BLaER1 (cell line): ENCODE data around the gene PAQR8.

Experiments
- H3K27ac ChIP-seq: shearing (Covaris generic); formaldehyde crosslinking; 2 replicates; pipeline ENCODE4 v1.8.1; 2022
- H3K27me3 ChIP-seq: shearing (Covaris generic); formaldehyde crosslinking; 2 replicates; pipeline ENCODE4 v1.8.1; 2022
- H3K36me3 ChIP-seq: shearing (Covaris generic); formaldehyde crosslinking; 2 replicates; pipeline ENCODE4 v1.8.1; 2022
- H3K4me1 ChIP-seq: shearing (Covaris generic); formaldehyde crosslinking; 2 replicates; pipeline ENCODE4 v1.8.1; 2022
- H3K4me2 ChIP-seq: shearing (Covaris generic); formaldehyde crosslinking; 2 replicates; pipeline ENCODE4 v1.8.1; 2022
- H3K4me3 ChIP-seq: shearing (Covaris generic); formaldehyde crosslinking; 2 replicates; pipeline ENCODE4 v1.8.1; 2022
- H3K9ac ChIP-seq: shearing (Covaris generic); formaldehyde crosslinking; 2 replicates; pipeline ENCODE4 v1.8.1; 2022
- H3K9me3 ChIP-seq: shearing (Covaris generic); formaldehyde crosslinking; 2 replicates; pipeline ENCODE4 v1.8.1; 2022
- H4K20me1 ChIP-seq: shearing (Covaris generic); formaldehyde crosslinking; 2 replicates; pipeline ENCODE4 v1.8.1; 2022
- Cebpa-rat ChIP-seq: shearing (Covaris generic); IDR thresholded peaks from 2 replicates; pipeline ENCODE4 v1.8.1; 2022

PAQR8 gene, protein sequence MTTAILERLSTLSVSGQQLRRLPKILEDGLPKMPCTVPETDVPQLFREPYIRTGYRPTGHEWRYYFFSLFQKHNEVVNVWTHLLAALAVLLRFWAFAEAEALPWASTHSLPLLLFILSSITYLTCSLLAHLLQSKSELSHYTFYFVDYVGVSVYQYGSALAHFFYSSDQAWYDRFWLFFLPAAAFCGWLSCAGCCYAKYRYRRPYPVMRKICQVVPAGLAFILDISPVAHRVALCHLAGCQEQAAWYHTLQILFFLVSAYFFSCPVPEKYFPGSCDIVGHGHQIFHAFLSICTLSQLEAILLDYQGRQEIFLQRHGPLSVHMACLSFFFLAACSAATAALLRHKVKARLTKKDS

DNA sequence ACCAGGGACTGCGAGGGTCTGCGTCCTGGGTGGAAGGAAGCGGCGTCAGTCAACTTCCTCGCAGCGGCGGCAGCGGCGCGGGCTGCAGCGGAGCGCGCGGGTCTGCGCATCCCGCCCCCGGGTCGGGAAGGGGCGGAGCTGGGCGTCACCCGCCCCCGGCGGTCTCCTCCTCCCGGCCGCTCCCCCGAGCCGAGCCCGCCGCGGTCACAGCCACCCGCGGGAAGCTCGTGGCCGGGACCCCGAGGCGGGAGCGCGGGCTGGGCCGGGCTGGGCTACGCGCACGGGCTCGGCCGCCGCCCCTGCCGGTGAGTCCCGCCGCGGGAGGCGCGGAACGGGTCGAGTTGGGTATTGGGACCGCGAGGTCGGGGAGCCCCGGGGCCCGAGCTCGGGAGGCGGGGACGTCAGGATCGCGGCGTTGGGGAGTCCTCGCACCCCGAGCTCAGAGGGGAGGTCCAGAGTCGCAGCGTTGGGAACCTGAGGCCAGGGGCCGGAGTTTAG lies at the start of gene PAQR8:
Gene PAQR8 (plus strand): TSS at position 207 of the 498 bp plus-strand sequence. CDS start 41,063 bp downstream, outside the sequence.
- Histone ChIP-seq H3K36me3 (peaks cover 9% of the 10 kb centered on the region), H3K4me2 (peak within 1 kb of the TSS; percentile 99), H3K4me1 (peaks cover 22% of the 10 kb centered on the region), H3K27ac (peak within 1 kb of the TSS; percentile 80), H3K9ac (peak within 1 kb of the TSS; percentile 86), H3K27me3 (no peaks in the 10 kb centered on the region), H3K4me3 (peak within 1 kb of the TSS; percentile 97), H3K9me3 (no peaks in the 10 kb centered on the region), H4K20me1 (peaks cover 13% of the 10 kb centered on the region; the same call in 1 of the 2 replicates)
- TF ChIP-seq Cebpa-rat: no peak

DNA sequence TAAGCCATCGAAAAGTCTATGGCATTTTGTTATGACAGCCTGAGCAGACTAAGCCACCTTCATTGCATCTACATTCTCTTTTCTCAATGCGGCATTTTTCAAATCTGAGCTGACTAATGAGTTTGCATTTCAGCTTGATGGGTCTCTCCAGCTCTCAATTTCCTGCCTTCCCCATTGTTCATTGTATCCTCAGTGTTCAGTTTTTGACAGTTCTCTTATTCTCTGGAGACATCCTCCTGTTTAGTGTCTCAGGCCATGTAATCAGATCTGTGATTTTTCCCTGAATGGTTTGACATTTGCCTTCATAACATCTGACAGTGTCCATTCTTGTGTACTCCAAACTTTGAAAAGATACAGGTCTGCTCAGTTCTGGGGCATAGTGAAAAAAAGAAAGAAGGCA lies 49.5 kb upstream of the PAQR8 start:
- no peak overlapping the region for H3K4me2 ChIP-seq
- no peaks in the 10 kb centered on the region for H4K20me1 ChIP-seq
- H3K4me1 ChIP-seq: peaks cover 15% of the 10 kb centered on the region
- no peak overlapping the region for H3K27ac ChIP-seq
- no peak for TF ChIP-seq Cebpa-rat
- H3K4me3 ChIP-seq: no peak overlapping the region
- no peaks in the 10 kb centered on the region for H3K27me3 ChIP-seq
- no peaks in the 10 kb centered on the region for H3K9me3 ChIP-seq
- H3K36me3 ChIP-seq: no peaks in the 10 kb centered on the region
- no peak overlapping the region for H3K9ac ChIP-seq

DNA sequence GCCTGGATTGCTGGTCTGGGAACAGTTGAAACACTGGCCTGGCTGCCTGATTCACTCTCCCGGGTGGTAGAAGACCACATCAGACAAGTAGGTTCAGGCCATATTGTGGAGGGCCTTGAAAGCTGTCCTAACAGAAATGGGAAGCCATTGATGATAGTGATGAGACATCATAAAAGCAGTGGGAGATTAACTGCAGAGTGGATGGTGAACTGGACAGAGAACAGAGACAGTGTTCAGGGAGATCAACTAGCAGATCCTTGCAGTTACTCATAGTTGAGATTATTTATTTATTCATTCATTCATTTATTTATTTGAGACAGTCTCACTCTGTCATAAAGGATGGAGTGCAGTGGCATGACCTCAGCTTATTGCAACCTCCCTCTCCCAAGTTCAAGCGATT lies 47.2 kb upstream of the PAQR8 start:
- H3K36me3 ChIP-seq: no peaks in the 10 kb centered on the region
- H3K4me3 ChIP-seq: no peak overlapping the region
- H3K4me1 ChIP-seq: no peaks in the 10 kb centered on the region
- no peak for TF ChIP-seq Cebpa-rat
- H3K9me3 ChIP-seq: no peaks in the 10 kb centered on the region
- no peak overlapping the region for H3K27ac ChIP-seq
- no peak overlapping the region for H3K4me2 ChIP-seq
- H3K27me3 ChIP-seq: no peaks in the 10 kb centered on the region
- H3K9ac ChIP-seq: no peak overlapping the region
- H4K20me1 ChIP-seq: no peaks in the 10 kb centered on the region

DNA sequence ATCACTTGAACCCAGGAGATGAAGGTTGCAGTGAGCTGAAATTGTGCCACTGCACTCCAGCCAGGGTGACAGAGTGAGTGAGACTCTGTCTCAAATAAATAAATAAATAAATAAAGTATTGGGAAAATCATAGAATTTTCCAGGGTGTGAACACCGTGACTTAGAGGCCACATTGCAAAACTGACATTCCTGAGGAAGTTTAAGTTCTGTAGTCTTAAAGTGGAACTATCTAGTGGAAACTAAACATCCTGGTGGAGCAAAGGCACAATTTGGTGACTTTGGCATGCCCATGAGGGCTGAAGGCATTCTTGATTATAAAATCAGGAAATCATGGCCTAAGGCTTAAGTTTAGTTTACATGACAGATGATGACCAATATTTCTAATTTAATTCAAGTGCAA lies 44.7 kb upstream of the PAQR8 start:
- no peak for TF ChIP-seq Cebpa-rat
- H3K4me1 ChIP-seq: peaks cover 13% of the 10 kb centered on the region
- no peaks in the 10 kb centered on the region for H3K9me3 ChIP-seq
- H3K27me3 ChIP-seq: no peaks in the 10 kb centered on the region
- no peak overlapping the region for H3K9ac ChIP-seq
- H4K20me1 ChIP-seq: no peaks in the 10 kb centered on the region
- no peak overlapping the region for H3K27ac ChIP-seq
- no peak overlapping the region for H3K4me3 ChIP-seq
- no peak overlapping the region for H3K4me2 ChIP-seq
- no peaks in the 10 kb centered on the region for H3K36me3 ChIP-seq

DNA sequence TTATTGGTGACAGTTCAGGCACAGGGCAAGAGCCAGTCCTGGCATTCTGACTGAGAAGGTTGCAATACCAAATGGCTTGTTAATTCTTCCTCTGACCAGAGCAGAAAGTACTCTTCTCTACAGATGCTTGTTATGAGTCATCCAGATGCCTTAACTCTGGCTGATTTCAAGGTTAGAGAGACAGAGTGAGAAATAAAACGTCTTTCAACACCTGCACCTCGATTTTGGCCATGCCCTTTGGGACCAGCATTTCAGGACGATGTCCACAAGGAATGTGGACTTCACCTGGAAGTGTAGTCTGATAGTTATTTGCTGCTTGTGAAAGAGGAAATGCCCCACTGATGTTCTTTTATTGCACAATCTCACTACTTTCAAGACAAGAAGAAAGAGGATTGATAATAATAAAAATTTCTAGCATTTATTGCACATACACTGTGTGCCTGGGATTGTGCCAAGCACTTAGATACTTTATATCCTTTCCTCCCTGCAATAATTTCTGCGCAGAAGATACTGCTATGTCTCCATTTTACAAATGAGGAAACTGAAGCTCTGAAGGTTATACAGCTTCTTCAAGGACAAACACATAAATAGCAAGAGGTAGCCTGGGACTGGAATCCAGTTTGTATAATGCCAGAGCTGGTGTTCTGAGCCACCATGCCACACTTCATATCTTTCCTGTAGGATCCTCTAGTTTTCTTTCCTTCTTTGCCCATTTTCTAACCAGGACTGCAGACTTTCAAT lies 43.9 kb upstream of the PAQR8 start:
- no peaks in the 10 kb centered on the region for H3K36me3 ChIP-seq
- TF ChIP-seq Cebpa-rat: no peak; the same call in 1 of the 2 replicates
- H4K20me1 ChIP-seq: no peaks in the 10 kb centered on the region
- no peak overlapping the region for H3K9ac ChIP-seq
- H3K4me1 ChIP-seq: peaks cover 21% of the 10 kb centered on the region
- no peak overlapping the region for H3K4me3 ChIP-seq
- H3K9me3 ChIP-seq: no peaks in the 10 kb centered on the region
- H3K27me3 ChIP-seq: no peaks in the 10 kb centered on the region
- H3K4me2 ChIP-seq: no peak overlapping the region
- no peak overlapping the region for H3K27ac ChIP-seq

DNA sequence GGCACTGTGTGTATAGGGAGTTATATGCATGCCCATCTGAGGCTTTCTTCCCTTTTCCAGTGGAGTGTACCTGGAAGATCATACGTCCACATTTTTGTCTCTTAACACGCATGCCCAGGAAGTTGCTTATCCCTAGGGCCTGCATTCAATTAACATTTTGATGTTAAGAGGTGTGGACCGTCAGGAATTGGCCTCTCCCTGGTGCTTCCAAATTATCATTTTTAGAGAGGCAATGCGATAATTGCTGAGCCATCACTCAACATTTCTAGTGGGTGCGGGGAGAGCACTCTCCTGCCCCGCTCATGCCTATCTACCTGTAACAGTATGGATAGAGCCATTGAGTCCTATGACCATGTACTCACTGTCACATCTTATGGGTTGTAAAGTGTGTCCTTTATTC lies 37.8 kb upstream of the PAQR8 start:
- Histone ChIP-seq H3K4me1 (peaks cover 38% of the 10 kb centered on the region), H3K36me3 (no peaks in the 10 kb centered on the region), H3K9ac (no peak overlapping the region), H3K4me3 (no peak overlapping the region), H3K4me2 (no peak overlapping the region), H3K27me3 (no peaks in the 10 kb centered on the region), H3K27ac (no peak overlapping the region), H3K9me3 (no peaks in the 10 kb centered on the region), H4K20me1 (no peaks in the 10 kb centered on the region)
- TF ChIP-seq Cebpa-rat: no peak

DNA sequence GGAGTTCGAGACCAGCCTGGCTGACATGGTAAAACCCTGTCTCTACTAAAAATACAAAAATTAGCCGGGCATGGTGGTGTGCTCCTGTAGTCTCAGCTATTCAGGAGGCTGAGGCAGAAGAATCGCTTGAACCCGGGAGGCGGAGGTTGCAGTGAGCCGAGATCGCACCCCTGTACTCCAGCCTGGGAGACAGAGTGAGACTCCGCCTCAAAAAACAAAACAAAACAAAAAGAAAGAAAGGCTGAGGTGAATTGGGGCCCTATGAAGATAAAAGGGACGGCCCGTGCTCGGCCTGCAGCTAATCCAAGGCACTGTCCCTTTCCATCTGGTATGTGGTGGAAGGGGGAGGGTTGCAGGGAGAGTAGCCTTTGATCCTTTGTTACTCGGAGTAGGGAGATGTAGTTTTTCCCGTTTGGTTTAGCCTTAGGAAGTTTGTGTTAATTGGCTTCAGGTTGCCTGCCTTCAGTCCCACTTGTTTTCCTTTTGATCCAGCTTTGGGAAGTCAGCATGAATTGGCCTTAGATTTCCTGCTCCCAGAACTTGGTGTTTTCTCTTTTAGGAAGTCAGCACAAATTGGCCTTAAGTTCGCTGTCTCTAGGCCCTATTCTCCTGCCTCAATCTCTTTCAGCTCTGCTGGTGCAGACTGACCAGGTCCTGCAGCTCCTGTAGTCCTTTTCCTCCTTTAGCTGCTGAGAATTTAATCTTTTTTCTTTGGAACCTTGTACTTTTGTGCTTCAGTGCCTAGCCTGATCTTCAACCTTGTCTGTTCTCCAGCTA lies 36.1 kb upstream of the PAQR8 start:
- Histone ChIP-seq H3K4me2 (peak overlapping the region; percentile 43), H4K20me1 (no peaks in the 10 kb centered on the region), H3K4me3 (no peak overlapping the region), H3K9me3 (no peaks in the 10 kb centered on the region), H3K27me3 (no peaks in the 10 kb centered on the region), H3K9ac (no peak overlapping the region), H3K27ac (no peak overlapping the region), H3K4me1 (peaks cover 38% of the 10 kb centered on the region), H3K36me3 (no peaks in the 10 kb centered on the region)
- TF ChIP-seq Cebpa-rat: no peak

DNA sequence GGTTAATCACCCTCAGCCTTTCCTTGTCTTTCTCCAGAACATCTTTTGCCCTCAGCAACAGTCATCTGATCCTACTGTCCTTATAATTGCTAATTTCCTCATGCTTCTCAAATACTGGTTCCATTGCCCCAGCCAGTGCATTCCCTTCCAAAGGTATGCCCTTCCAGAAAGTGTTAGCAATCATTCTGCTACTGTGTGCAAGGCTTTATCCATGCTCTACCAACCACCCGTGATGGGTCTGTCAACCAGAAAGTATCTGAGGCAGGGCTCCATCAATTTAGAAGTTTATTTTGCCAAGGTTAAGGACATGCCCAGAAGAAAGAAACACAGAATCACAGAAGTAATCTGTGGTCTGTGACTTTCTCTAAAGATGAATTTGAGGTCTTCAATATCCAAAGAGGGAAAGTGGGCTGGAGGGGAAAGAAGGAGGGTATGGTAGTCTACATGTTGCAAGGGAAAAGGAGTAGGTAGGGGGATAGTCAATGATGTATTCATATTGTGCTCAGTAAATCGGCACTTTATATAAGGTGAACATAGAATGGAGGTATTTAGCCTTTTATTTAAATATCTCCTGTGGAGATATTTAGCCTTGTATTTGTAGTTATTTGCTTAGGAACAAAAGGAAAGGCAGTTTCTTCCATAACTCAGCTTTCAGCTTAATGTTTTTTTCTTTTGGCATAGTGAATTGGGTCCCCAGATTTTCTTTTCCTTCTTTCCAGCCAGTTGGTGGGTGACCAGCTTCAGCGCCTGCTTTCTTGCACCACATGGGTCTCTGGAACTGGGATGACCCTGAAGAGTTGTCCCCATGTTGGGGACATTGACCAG lies 35.2 kb upstream of the PAQR8 start:
- Histone ChIP-seq H3K9me3 (no peaks in the 10 kb centered on the region), H3K27ac (no peak overlapping the region), H3K27me3 (no peaks in the 10 kb centered on the region), H3K4me3 (no peak overlapping the region), H3K36me3 (no peaks in the 10 kb centered on the region), H3K9ac (no peak overlapping the region), H4K20me1 (no peaks in the 10 kb centered on the region), H3K4me2 (peak overlapping the region; percentile 43), H3K4me1 (peaks cover 29% of the 10 kb centered on the region)
- no peak for TF ChIP-seq Cebpa-rat

DNA sequence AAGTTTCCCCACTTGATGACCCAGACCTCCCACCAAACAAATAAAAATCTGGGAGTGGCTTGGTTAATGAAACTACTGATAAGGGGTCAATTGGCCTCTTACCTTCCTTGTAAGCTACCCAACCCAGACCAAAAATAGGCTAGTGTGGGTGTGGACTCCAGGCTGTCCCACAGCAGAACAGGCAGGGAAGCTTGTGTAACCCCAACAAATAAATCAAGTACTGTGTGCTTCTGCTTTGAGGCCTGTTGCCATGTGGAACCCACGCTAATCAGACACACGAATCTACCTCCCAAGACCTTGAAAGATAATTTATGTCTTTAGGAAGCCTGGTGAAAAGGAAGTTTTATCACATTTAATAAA lies 33.7 kb upstream of the PAQR8 start:
- H3K4me2 ChIP-seq: no peak overlapping the region

More for the DNA sequence above, 33.7 kb upstream of the PAQR8 start:
- Histone ChIP-seq H3K4me3 (no peak overlapping the region), H3K36me3 (no peaks in the 10 kb centered on the region), H3K27me3 (no peaks in the 10 kb centered on the region), H4K20me1 (no peaks in the 10 kb centered on the region), H3K4me1 (peaks cover 15% of the 10 kb centered on the region), H3K9me3 (no peaks in the 10 kb centered on the region), H3K27ac (no peak overlapping the region), H3K9ac (no peak overlapping the region)
- no peak for TF ChIP-seq Cebpa-rat
